K562 treated with DMSO at 1 percent for 4 hours (cell line): ENCODE measurements around the gene RASSF4. TPM values are rescaled to one million over a fixed set of nuclear protein-coding genes. Genes with fewer than 3 reads are reported as not detected.

ENCODE experiments used
- total RNA-seq: library from RNA; unstranded; fragments of 300-600 nt; gene quantifications from 2 replicates; pipeline ENCODE4 v1.2.3, GENCODE V29; 2022; ENCODE audit not compliant: insufficient read depth

The RASSF4 gene
- 0.29 and 0.63 TPM in 2 replicates for total RNA-seq

GRCh38 chr10:44959247-44960087 is at the start of gene RASSF4:
Gene RASSF4 (plus strand): TSS chr10:44959802. CDS start chr10:44970203, 10,401 bp downstream.

GRCh38 chr10:44911081-44911540 is 48.5 kb upstream of the RASSF4 start, which contains the start of gene TMEM72:
Gene TMEM72 (plus strand): TSS chr10:44911337. CDS start chr10:44911513, 176 bp downstream.

GRCh38 chr10:44978570-44979280 is 19.1 kb downstream of the RASSF4 start, which contains the start of gene DEPP1:
Gene DEPP1 (minus strand): TSS chr10:44978809. CDS start chr10:44978030, 779 bp downstream.

GRCh38 chr10:45000752-45001380 is 41.3 kb downstream of the RASSF4 start, which contains the start of gene ZNF22:
Gene ZNF22 (plus strand): TSS chr10:45000923. CDS start chr10:45003369, 2,446 bp downstream.

Other genes starting within 250 kb of the RASSF4 start
- gene TMEM72, start 48.5 kb upstream of the RASSF4 start, total RNA-seq, result not detected in 2 replicates
- gene DEPP1, start 19.0 kb downstream of the RASSF4 start, total RNA-seq, result 0.61 and 0.87 TPM in 2 replicates
- 25.2 and 25.8 TPM in 2 replicates for gene ZNF22, start 41.1 kb downstream of the RASSF4 start, total RNA-seq